Measurements from ENCODE around the gene CCDC59.

Gene CCDC59

GRCh38 chr12:82358200-82359114 is at the start of gene CCDC59, which contains the start of gene METTL25:
Gene CCDC59 (minus strand): TSS chr12:82358387. CDS start chr12:82358376, 11 bp downstream.
Gene METTL25 (plus strand): TSS chr12:82358529. CDS start chr12:82358566, 37 bp downstream.
- H3K4me3 ChIP-seq (ENCODE audit: low read depth, low read length): peak within 1 kb of the TSS; percentile 100
- peak; percentile 87 for TF ChIP-seq CTCF (IDR thresholded peaks at IDR 0.05; ENCODE audit: low read depth, low read length)

GRCh38 chr12:82407481-82407880 is 49.3 kb upstream of the CCDC59 start:
- no peak overlapping the region for H3K4me3 ChIP-seq (ENCODE audit: low read depth, low read length)
- TF ChIP-seq CTCF (IDR thresholded peaks at IDR 0.05; ENCODE audit: low read depth, low read length): no peak

- TF ChIP-seq CTCF (IDR thresholded peaks at IDR 0.05; ENCODE audit: low read depth, low read length): no peak
- no peak overlapping the region for H3K4me3 ChIP-seq (ENCODE audit: low read depth, low read length)
Measured at GRCh38 chr12:82406651-82407050, 48.5 kb upstream of the CCDC59 start.

- no peak overlapping the region for H3K4me3 ChIP-seq (ENCODE audit: low read depth, low read length)
- no peak for TF ChIP-seq CTCF (IDR thresholded peaks at IDR 0.05; ENCODE audit: low read depth, low read length)
Measured at GRCh38 chr12:82400819-82401218, 42.6 kb upstream of the CCDC59 start.

GRCh38 chr12:82398879-82399278 is 40.7 kb upstream of the CCDC59 start:
- H3K4me3 ChIP-seq (ENCODE audit: low read depth, low read length): no peak overlapping the region
- TF ChIP-seq CTCF (IDR thresholded peaks at IDR 0.05; ENCODE audit: low read depth, low read length): no peak

GRCh38 chr12:82383930-82384552 is 25.9 kb upstream of the CCDC59 start:
- peak; percentile 15; the same call in 1 of the 2 replicates for TF ChIP-seq CTCF (IDR thresholded peaks at IDR 0.05; ENCODE audit: low read depth, low read length)
- no peak overlapping the region for H3K4me3 ChIP-seq (ENCODE audit: low read depth, low read length)

- no peak for TF ChIP-seq CTCF (IDR thresholded peaks at IDR 0.05; ENCODE audit: low read depth, low read length)
- H3K4me3 ChIP-seq (ENCODE audit: low read depth, low read length): no peak overlapping the region
Measured at GRCh38 chr12:82378997-82379396, 20.8 kb upstream of the CCDC59 start.

Measured in WI38 (cell line).